Measurements from ENCODE around the gene ZFP92.

ZFP92 gene

DNA sequence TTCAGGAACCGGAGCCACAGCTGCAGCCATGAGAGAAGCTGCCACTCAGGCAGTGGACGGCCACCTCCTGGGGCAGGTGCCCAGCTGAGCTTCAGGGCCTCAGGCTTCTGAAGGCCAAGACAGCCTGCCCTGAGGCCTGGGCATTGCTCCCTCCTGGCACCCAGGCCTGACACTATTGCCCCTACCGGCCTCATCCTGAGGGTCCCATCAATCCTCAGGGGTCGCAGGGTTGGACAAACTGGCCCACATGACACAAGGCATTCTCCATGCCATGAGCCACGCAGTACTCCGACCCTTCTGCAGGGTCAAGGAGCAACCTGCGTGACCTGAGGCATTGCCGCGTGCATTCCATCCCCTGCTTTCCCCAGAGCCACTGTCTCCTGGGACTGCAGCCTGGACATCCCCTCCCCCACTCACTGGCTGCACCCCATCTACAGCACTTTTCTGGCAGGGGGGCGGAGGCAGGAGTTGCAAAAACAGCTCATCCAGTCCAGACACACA lies 3.0 kb upstream of the ZFP92 start:
- no peak for DNase-seq (ENCODE audit: low read depth)

DNA sequence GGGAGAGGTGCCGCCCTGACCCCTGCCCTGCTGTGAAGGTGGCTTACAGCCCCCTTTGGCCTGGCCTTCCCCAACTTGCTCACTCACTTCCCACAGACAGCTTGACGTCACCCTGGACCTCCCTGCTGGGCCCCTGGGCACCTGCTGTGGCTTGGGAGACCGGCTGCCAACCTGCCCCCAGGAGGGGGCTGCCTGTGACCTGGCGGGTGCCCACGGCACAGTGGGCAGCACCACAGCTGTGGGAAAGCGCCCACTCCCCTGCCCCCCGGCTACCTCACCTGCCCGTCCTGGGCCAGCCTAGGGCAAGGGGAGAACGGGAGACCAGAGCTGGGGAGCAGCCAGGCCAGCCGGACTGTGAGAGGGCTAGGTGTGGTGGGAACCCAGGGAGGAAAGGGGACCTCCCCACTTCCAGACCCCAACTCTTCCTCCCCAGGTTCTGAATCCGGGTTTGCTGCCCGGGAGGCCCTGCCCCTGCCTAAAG lies 2.4 kb upstream of the ZFP92 start:
- DNase-seq (ENCODE audit: low read depth) = no peak

DNA sequence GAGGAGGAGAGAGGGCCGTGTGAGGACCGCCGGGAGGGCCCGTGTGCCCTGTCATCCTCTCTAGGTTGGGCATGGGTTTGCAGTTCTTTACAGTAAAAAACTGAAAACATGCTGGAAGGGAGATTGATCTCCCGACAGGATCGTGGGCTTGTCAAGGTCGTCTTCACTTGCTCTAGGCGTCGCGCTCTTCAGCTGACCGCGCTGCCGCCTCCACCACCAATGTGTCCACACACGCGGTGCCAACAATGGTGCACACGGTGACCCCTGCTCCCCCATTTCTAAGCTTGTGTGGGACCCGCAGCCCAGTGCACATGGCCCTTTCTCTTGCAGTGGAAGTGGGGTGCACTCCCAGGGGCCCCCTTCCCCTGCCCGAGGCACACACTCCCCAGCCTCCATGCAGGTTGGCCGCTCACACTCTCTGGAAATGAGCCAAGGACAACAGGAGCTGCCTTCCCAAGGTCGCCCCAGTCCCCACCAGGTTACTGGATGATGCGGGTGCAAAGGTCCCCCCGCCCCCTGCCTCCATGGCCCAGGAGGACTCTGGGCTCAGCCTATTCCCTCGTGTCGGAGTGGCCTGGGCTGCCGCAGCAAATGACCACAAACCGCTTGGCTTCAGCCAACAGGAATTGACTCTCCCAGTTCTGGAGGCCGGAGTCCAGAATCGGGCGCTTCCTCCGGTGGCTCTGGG lies 1.7 kb upstream of the ZFP92 start:
- no peak for DNase-seq (ENCODE audit: low read depth)

DNA sequence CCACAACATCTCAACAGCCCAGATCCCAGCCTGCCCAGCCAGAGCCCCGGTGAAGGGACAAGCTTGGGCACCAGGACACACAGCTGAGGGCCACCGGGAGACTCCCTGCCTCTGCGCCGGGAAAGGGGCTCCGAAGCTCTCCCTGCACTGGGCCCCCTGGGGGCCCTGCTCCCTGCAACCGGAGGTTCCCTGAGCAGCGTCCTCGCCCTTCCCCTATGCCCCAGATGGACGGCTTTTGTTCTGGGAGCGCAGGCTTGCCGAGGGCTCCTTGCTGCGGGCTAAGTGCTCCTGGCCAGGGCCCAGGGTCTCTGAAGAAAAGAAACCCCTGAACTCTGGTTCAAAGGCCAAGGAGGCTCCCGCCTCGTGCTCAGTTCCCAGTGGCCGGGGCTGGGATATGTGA lies 899 bp upstream of the ZFP92 start:
- no peak for DNase-seq (ENCODE audit: low read depth)

DNA sequence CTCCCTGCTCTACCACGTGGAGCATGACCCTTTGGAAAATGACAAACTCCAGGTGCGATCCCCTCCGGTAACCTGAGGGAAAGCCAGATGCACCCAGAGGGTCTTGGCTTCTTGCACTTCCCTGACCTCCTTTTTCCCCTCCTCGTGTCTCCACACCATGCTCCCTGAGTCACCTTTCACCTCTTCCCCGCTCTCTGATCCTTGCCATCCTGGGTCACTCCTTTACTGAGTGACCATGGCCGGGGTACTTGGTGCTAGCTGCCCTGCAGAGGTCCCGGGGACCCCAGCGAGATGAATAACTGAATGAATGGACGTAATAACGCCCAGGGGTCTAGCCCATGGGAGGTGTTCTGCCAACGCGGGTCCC lies 401 bp upstream of the ZFP92 start:
- no peak for DNase-seq (ENCODE audit: low read depth)

DNA sequence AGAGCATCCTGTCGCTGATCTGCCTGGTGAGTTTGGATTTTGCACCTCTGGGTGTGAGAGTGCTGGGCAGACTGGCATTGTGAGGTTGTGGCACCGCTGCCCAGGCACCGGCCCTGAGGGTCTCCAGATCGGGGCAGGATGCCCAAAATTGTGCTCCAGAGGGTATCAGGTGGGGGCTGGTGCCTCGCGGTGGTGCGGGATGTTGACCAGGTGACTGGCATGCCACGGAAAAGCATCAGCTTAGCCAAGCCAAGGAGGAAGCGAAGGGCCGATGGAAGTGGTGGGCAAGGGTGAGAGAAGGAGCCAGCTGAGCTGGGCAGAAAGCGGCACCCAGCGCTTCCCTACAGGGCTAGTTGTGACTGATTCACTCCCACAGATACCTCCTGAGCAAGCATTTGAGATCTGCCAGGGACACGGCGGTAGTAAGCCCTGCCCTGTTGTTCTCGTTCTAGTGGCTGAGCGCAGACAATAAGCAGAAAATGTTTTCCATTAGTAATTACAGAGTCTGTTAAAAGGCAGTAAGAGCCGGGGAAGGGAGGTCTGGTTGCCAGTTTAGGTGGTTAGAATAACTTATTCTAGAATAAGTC lies 809 bp downstream of the ZFP92 start:
- DNase-seq (ENCODE audit: low read depth) = no peak

DNA sequence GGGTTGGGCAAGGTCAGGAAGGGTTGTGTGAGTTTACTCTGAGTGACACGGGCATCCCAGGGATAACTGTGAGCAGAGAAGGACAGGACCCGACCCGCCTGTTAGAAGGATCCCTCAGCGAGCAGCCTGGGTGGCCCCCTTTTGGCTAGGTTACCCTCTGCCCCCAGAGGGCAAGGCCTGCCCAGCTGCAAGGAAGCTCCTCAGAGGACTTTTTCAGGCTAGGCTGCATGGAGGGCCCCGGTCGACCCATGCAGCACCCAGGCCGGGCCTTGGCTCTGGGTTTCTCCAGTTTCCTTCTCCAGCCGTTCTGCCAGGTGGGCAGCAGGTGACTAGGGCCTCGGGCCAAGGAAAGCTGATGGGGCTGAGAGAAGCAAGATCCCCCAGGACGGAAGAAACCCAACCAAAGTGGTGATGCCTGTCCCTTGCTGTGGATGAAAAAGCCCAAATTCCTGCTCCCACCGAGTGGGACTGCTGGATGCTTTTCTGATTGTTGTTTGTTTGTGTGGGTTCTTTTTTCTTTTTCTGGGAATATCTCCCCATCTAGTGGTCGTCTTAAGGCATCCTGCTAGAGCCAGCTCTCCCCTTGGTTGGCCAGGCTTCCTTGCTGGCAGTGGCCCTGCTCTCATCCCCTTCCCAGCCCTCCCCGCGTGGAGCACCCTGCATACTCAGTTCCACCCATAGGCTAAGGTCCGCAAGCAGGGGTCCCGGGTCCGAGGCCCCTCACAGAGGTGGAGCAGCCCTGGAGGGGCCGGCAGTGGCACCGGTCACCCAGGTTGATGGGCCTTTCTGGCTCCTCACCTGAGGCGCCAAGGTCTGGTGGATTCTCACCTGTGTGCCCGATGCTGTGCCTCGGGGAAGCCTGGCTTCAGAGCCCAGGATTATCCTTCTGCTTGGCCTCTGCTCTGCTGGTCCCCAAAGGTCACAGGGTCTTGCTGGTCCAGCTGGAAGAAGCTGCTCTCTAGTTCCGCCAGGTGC lies 1.8 kb downstream of the ZFP92 start:
- DNase-seq (ENCODE audit: low read depth) = no peak

DNA sequence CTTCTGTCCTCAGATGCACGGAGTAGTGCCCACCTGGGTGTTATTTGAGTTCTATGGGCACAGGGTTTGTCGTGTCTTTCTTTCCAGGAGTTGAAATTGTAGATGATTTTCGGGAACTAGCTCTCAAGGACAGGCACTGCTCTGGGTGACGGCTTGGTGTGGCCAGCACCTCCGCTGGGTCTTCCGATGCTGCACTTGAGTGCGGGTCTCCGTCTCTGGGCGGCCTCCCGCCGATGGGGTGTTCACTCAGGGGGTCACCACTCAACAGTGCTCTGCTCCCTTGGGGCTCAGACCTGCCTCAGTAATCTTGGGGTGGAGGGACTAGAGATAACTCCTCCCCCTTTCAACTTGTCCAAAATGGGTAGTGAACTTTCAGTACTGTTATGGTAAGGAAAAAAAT lies 2.5 kb downstream of the ZFP92 start:
- DNase-seq (ENCODE audit: low read depth) = no peak

DNA sequence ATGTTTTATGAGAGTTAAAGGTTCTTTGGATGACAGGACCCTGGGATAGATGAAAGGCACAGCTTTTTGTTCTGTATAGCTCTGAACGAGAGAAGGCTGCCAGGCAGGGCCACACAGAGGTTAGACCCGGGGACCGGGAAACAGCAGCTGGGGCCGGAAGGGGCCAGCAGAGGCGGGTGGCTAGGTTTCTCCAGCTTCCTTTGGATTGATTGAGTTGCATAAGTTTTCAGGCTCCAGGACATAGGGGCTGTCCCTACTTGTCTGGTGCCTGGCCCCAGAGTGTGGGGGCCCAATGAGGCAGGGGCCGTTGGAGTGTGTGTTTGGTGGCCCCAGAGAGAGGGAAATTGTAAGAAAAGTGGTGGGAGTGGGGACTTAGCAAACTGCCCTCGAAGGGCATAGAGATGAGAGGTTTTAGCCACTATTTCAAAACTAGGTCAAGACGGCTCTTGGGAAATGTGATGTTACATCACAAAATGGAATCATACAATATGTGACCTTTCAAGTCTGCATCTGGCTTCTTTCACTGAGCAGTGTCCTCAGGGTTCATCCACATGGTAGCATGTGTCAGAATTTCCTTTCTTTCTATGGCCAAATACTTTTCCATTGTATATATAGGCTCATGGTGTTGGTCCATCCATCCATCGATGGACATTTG lies 3.7 kb downstream of the ZFP92 start:
- DNase-seq (ENCODE audit: low read depth) = no peak

DNA sequence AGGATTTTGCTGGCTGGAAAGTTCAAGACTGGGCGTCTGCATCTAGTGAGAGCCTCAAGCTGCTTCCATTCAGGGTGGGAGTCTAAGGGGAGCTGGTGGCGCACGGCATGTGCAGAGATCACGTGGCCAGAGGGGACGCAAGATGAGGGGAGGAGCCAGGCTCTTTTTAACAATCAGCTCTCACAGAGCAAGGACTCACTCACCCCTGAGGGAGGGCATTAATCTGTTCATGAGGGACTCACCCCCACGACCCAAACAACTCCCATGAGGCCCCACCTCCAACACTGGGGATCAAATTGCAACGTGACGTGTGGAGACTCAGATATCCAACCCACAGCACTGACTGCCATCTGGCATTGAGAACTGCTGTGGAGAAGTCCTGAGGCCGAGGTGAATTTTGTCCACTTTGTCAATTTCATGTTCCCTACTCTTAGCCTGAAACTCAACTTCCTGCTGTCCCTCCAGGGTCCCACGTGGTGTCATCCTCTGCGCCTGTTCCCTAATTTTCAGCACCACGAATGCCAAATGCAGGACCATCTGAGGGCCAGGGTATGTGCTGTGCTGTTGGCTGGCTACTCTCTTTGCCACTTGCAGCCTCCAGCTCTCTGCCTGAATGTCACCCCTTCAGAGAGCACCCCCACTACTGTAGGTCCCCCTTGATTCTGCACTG lies 5.6 kb downstream of the ZFP92 start:
- DNase-seq (ENCODE audit: low read depth) = no peak

DNA sequence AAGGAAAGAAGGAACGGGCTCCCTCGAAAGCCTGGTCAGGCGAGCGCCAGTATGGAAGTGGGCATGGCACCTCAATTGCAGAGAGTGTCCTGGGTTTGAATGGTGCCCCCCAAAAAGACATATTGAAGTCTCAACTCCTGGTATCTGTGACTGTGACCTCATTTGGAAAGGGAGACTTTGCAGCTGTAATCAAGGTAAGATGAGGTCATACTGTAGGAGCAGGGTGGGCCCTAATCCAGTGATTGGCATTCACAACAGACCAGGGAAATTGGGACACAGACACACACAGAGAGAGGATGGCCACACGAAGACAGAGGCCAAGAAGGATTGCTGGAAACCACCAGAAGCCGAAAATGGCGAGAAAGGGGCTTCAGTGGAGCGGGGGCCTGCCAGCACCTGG lies 6.4 kb downstream of the ZFP92 start:
- DNase-seq (ENCODE audit: low read depth) = no peak

DNA sequence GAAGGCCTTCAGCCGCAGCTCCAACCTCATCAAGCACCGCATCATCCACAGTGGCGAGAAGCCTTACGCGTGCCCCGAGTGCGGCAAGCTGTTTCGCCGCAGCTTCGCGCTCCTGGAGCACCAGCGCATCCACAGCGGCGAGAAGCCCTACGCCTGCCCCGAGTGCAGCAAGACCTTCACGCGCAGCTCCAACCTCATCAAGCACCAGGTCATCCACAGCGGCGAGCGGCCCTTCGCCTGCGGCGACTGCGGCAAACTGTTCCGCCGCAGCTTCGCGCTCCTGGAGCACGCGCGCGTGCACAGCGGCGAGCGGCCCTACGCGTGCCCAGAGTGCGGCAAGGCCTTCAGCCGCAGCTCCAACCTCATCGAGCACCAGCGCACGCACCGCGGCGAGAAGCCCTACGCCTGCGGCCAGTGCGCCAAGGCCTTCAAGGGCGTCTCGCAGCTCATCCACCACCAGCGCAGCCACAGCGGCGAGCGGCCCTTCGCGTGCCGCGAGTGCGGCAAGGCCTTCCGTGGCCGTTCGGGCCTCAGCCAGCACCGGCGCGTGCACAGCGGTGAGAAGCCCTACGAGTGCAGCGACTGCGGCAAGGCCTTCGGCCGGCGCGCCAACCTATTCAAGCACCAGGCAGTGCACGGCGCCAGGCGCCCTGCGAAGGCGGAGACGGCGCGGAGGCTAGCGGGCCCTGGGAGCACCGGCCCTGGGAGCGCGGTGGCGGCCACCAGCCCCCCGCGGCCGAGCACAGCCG lies 9.8 kb downstream of the ZFP92 start:
- no peak for DNase-seq (ENCODE audit: low read depth)

DNA sequence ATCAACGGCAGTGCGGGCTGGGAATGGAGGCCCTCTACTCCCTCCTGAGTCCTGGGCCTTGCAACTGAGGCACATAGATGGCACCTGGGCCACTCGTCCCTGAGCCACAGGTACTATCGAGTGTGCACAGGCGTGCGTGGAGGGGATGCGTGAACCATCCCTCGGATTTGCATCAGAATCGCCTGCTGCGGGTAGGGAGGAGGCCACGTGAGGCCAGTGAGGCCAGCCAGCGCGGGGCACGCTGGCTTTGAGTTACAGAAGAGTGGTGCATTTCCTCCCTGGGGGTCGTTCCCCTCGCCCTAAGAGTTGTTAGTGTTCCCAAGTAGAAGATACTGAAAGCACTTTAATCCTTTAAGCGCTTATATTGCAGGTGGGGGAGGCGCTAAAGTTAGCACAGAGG lies 10.6 kb downstream of the ZFP92 start:
- DNase-seq (ENCODE audit: low read depth) = no peak

DNA sequence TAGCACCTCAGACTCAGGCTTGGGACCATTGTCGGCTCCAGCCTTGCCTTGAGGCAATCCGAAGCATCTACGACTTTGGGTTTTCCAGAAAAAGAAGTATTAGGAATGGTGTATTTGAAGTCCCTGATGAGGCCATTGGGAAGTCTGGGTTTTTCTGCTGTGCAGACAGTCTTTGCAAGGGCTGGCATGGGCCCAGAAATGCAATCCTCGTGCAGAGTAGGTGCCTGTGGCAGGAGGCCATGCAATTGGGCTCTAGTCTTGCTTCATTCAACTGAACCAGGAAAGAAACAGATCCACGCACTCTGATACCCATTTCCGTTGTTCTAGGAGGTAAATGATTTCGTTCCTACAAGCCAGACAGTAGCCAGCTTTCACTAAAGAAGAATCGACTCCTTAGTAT lies 12.4 kb downstream of the ZFP92 start:
- no peak for DNase-seq (ENCODE audit: low read depth)

DNA sequence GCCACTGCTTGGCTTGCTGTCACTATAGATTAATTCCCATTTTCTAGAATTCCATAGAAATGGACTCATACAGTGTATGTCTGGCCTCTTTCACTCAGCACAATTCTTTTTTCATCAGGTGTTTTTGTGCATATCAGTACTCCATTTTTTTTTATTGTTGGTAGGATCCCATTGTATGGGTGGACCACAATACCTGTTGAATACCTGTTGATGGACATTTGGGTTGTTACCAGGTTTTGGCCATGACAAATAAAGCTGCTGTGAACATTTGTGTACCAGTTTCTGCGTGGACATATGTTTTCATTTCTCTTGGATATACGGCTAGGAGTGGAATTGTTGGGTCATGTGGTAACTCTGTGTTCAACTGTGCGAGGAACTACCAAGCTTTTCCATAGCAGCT lies 14.9 kb downstream of the ZFP92 start:
- no peak for DNase-seq (ENCODE audit: low read depth)

DNA sequence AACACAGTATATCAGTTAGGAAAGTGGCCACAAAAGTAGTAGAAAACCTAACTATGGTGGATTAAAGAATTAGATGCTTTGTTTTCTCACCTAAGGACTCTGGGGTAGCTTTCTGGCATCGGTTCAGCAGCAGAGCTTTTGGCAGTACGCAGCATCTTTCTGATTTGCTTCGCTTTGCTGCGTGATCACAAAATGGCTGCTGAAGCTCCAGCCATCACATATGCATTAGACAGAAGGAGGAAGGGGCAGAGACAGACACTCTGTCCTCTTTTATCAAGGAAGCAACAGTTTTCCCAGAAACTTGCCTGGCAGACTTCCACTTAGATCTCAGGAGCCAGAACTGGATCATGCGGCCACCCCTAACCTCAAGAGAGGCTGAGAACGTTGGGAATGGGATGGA lies 19.5 kb downstream of the ZFP92 start:
- no peak for DNase-seq (ENCODE audit: low read depth)

DNA sequence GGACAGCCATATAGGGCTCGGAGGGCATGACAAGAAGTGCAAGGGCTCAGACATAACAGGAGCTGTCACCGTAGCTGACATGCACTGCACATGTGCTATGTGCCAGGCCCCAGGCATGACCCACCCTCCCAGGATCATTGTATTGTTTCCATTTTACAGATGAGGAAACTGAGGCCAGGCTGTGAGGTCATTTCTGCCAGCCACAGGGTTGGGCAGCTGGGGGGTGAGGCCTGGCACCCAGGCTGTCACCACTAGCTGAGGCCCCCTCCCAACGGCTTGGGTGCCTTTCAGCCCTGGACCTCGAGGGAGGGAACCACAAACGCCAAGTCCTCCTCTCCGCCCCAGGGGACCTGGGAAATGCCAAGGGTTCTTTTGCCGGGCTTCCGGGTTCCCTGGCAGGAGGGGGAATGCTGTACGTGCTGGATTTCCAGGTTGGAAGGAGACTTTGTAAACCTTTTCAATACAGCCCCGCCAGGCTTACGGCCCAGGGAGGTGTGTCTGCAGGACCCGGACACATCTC lies 21.9 kb downstream of the ZFP92 start:
- no peak for DNase-seq (ENCODE audit: low read depth)

DNA sequence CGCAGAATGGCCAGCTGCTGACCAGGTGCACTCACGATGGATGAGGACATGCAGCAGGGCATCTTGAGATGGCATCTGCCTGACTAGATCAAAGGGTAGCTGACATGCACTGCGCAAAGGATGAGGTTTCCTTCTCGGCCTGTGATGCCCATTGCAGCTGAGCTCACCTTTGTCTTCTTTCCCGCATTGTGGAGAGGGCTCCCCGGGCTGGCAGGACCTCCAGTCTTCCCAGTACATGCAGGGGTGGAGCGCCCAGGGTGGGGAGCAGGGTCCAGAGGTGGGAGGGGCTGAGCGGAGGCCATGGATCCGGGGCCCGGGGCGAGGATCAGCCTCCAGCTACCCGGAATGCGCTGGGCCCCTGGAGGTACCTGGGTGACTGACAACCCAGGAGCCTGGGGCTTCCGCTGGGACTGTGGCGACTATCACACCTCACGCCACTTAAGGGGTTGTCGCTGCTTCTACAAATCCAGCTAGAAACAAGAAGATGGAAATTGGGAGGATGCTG lies 22.6 kb downstream of the ZFP92 start:
- DNase-seq (ENCODE audit: low read depth) = no peak

DNA sequence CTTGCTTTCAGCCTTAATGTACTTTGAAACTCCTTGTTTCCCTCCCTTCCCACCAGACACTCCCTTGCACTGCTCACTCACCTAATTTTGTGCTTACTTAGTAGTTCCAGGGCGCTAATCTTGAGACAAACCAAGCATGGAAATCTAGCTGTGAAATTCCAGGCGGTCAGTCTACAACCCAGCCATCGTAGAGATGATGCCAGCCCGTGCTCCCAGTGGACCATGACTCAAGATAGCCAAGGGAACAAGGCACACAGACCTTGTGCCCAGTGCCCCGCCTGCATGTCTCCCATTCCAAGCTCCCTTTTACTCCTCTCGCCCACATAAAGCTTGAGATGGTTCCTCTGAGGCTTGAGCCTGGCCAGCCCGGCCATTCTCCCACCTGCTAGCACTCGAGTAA lies 23.5 kb downstream of the ZFP92 start:
- DNase-seq (ENCODE audit: low read depth) = no peak

DNA sequence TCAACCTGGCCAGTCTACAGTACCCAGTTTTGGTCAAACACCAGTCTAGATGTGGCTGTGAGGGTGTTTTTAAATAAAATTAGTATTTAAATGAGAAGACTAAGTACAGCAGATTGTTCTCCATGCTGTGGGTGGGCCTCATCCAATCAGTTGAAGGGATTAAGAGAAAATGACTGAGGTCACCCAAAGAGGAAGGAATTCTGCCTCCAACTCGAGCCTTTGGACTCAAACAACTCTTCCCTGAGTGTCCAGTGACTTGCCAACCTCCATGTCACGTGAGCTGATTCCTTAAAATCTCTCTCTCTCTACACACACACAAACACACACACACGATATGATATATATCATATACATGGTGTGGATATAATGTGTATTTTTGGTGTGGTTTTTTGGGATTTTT lies 24.6 kb downstream of the ZFP92 start:
- DNase-seq (ENCODE audit: low read depth) = no peak

DNA sequence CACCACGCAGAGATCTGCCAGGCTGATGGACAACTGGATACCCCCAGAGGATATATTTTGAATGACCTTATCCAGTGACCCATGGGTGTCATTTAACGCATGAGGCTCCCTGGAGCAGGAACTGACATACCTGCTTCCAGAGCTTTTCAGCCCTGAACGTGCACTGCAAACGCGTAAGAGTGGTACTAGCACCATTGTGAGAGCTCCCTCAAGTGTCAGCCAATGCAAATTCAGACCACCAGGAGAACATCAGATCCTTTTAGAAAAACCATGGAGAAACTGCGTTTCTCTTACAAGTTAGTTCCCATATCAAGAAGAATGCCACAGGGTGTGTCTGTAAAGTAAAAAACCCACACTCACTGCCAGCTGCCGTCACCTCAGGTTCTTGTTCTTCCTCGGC lies 27.3 kb downstream of the ZFP92 start:
- peak; percentile 29 for DNase-seq (ENCODE audit: low read depth)
